ENCODE data around the gene CACNA2D3.

The CACNA2D3 gene

DNA sequence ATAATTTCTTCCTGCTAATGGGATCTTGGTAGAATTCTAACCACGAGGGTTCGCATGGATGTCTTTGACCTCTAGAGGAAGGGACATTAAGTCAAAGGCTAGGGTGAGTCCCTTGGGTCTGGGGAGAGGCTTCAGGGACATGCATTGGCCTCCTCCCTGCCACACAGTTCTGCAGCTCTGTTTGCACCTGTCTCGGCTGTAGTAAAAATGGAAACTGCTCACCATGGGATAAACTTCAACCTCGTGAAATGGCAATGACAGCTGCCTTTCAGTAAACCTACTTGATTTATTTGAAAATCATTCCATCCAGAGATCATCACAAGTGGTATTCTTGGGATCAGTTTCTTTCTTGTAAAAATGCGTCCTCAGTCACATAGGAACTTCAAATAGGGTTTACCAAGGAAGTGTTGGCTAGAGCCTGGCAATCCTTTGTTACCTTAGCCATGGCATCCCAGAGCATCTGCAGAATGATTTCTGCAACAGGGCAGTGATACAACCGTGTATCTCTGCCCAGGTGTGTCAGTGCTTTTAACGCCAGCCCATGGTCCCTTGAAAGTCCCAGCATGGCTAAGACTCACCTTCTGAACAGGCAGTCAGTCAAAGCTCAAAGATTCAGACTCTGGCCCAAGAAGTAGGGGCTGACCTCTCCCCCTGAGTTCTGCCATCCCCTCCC, 819.5 kb downstream of the CACNA2D3 start:
- Histone ChIP-seq H3K9me3 (ENCODE audit: control insufficient read depth in 2 of 2, low read length in 2 of 2) (no peaks in the 10 kb centered on the region), H3K27ac (ENCODE audit: low read length) (no peak overlapping the region), H3K4me1 (ENCODE audit: control insufficient read depth, insufficient read depth, low read length) (no peaks in the 10 kb centered on the region), H3K9ac (ENCODE audit: low read length in 2 of 2) (no peak overlapping the region), H3K36me3 (ENCODE audit: control insufficient read depth in 2 of 2, insufficient read depth in 2 of 2, low read length in 2 of 2) (no peaks in the 10 kb centered on the region), H3K27me3 (ENCODE audit: control insufficient read depth in 1 of 2, insufficient read depth in 2 of 2, low read length in 2 of 2) (no peaks in the 10 kb centered on the region), H3K4me3 (ENCODE audit: low read length in 2 of 2) (no peak overlapping the region)

DNA sequence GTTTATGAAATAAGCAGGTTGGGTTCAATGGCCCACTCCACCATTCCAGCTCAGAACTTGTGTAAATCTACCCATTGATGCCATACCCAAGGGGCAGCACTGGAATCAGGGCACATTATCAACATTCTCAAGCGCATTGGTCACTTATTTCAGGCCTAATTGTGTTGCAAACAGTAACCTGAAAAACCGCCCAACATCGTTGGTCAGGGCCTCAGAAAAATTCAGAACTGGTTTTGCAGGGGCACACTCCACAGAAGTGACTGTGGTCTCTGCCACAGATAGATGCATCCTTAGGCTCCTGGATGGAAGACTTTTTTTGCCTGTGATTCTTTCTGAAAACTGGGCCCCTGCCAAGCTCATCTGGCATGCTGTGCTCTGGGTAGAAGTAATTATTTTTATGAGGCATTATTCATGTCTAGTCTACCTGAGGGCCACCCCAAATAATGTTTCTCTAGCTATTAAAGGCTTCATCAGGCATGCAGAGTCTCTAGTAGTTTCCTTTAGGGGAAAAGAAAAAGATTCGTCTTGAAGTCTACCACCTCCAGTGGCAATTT, 827.2 kb downstream of the CACNA2D3 start:
- peaks cover 18% of the 10 kb centered on the region for H3K4me1 ChIP-seq (ENCODE audit: control insufficient read depth, insufficient read depth, low read length)
- no peak overlapping the region for H3K9ac ChIP-seq (ENCODE audit: low read length in 2 of 2)
- H3K27me3 ChIP-seq (ENCODE audit: control insufficient read depth in 1 of 2, insufficient read depth in 2 of 2, low read length in 2 of 2), result no peaks in the 10 kb centered on the region
- H3K4me3 ChIP-seq (ENCODE audit: low read length in 2 of 2), result no peak overlapping the region
- no peaks in the 10 kb centered on the region for H3K36me3 ChIP-seq (ENCODE audit: control insufficient read depth in 2 of 2, insufficient read depth in 2 of 2, low read length in 2 of 2)
- no peaks in the 10 kb centered on the region for H3K9me3 ChIP-seq (ENCODE audit: control insufficient read depth in 2 of 2, low read length in 2 of 2)
- H3K27ac ChIP-seq (ENCODE audit: low read length), result no peak overlapping the region

DNA sequence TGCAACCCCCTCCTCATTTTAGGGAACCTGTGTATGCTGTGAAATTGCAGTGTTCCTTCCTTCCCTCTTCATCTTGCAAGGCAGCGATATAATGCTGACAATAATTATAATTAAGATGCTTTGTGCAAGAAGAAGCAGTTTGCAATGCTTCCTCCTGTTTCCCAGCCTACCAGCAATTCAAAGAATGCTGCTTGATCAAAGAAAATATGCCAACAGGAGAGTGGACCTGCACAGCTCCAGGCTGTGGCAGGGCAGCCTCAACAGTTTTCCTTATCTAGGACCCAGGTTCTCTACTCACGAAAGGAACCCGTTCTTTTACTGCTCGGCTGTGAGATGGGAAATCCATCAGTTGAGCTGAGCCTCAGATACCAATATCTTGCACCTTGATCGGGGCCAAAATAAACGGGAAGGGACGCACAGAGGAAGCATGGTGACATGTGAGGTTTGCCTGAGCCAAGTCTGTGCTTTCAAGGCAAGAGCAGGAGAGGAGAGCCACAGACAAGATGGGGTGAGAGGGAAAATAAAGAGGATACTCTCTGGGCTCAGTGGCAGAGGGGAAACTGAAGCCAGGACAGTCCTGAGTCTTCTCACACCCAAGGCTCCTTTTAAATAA, 828.1 kb downstream of the CACNA2D3 start:
- H3K9ac ChIP-seq (ENCODE audit: low read length in 2 of 2), result no peak overlapping the region

DNA sequence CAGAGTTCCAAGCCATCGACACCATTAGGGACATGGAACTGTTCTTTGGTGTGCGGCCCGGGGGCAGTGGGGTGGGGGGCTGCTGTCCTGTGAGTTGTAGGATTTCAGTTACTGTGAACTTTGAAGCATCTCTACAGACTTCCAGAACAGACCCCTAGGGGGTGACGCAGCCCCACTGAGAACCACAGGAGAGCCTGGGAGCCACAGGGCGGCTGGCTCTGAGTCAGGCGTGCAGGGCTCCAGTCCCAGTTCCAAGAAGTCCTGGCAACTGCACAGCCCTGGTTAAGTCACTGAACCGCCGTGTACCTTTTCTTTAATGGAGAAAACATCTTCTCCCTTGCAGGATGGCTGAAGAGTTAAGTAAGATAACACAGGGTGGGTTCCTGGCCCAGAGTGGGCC, 829.1 kb downstream of the CACNA2D3 start:
- H3K27me3 ChIP-seq (ENCODE audit: control insufficient read depth in 1 of 2, insufficient read depth in 2 of 2, low read length in 2 of 2), result no peaks in the 10 kb centered on the region
- no peaks in the 10 kb centered on the region for H3K36me3 ChIP-seq (ENCODE audit: control insufficient read depth in 2 of 2, insufficient read depth in 2 of 2, low read length in 2 of 2)
- H3K9ac ChIP-seq (ENCODE audit: low read length in 2 of 2), result no peak overlapping the region
- no peaks in the 10 kb centered on the region for H3K9me3 ChIP-seq (ENCODE audit: control insufficient read depth in 2 of 2, low read length in 2 of 2)
- H3K27ac ChIP-seq (ENCODE audit: low read length), result no peak overlapping the region
- H3K4me1 ChIP-seq (ENCODE audit: control insufficient read depth, insufficient read depth, low read length), result peaks cover 18% of the 10 kb centered on the region
- H3K4me3 ChIP-seq (ENCODE audit: low read length in 2 of 2), result no peak overlapping the region

More for the DNA sequence above, 828.1 kb downstream of the CACNA2D3 start:
- peaks cover 18% of the 10 kb centered on the region for H3K4me1 ChIP-seq (ENCODE audit: control insufficient read depth, insufficient read depth, low read length)
- H3K36me3 ChIP-seq (ENCODE audit: control insufficient read depth in 2 of 2, insufficient read depth in 2 of 2, low read length in 2 of 2), result no peaks in the 10 kb centered on the region
- H3K4me3 ChIP-seq (ENCODE audit: low read length in 2 of 2), result no peak overlapping the region
- no peaks in the 10 kb centered on the region for H3K27me3 ChIP-seq (ENCODE audit: control insufficient read depth in 1 of 2, insufficient read depth in 2 of 2, low read length in 2 of 2)
- no peaks in the 10 kb centered on the region for H3K9me3 ChIP-seq (ENCODE audit: control insufficient read depth in 2 of 2, low read length in 2 of 2)
- H3K27ac ChIP-seq (ENCODE audit: low read length), result no peak overlapping the region

DNA sequence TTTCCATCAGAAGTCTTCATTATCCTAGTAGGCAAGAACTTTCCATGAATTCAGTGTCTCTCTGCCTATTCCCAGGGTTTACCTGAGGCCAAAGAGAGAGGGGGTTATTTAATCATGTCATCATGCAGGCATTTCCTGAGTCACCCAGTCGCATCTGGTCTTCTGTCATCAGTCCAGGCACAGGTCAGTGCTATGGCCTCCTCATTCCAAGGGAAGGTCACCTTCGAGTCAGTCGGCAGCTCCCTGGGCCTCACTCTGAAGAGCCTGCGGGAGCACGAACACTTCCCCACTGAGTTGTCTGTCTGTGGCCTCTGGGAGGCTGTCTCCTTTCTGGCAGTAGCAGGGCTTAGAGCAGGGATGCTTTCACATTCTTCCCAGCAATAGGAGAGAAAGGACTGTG, 831.7 kb downstream of the CACNA2D3 start:
- H3K9ac ChIP-seq (ENCODE audit: low read length in 2 of 2), result no peak overlapping the region
- H3K36me3 ChIP-seq (ENCODE audit: control insufficient read depth in 2 of 2, insufficient read depth in 2 of 2, low read length in 2 of 2), result no peaks in the 10 kb centered on the region
- no peak overlapping the region for H3K4me3 ChIP-seq (ENCODE audit: low read length in 2 of 2)
- no peaks in the 10 kb centered on the region for H3K9me3 ChIP-seq (ENCODE audit: control insufficient read depth in 2 of 2, low read length in 2 of 2)
- peaks cover 18% of the 10 kb centered on the region for H3K4me1 ChIP-seq (ENCODE audit: control insufficient read depth, insufficient read depth, low read length)
- H3K27ac ChIP-seq (ENCODE audit: low read length), result no peak overlapping the region
- H3K27me3 ChIP-seq (ENCODE audit: control insufficient read depth in 1 of 2, insufficient read depth in 2 of 2, low read length in 2 of 2), result no peaks in the 10 kb centered on the region

DNA sequence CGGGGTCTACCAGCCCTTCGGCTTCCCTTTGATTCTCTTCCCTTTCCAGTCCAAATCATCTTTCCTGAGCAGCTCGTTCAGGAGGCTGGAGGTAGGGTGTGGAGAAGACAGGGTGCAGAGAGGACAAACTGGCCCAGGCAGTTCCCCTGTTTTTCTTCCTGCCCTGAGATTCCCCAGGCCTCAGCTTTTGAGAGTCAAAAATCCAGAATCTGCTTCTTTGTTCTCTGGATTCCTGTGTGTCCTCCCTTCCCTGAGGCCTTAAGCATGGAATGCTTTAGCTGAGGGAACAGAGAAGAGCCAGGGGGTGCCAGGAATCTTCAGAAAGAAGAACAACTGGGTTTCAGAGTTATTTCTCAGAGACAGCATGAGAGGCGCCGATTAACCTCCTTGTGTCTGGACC, 832.2 kb downstream of the CACNA2D3 start:
- no peak overlapping the region for H3K4me3 ChIP-seq (ENCODE audit: low read length in 2 of 2)
- H3K36me3 ChIP-seq (ENCODE audit: control insufficient read depth in 2 of 2, insufficient read depth in 2 of 2, low read length in 2 of 2), result no peaks in the 10 kb centered on the region
- H3K27me3 ChIP-seq (ENCODE audit: control insufficient read depth in 1 of 2, insufficient read depth in 2 of 2, low read length in 2 of 2), result no peaks in the 10 kb centered on the region
- no peak overlapping the region for H3K9ac ChIP-seq (ENCODE audit: low read length in 2 of 2)
- H3K9me3 ChIP-seq (ENCODE audit: control insufficient read depth in 2 of 2, low read length in 2 of 2), result no peaks in the 10 kb centered on the region
- H3K27ac ChIP-seq (ENCODE audit: low read length), result no peak overlapping the region
- H3K4me1 ChIP-seq (ENCODE audit: control insufficient read depth, insufficient read depth, low read length), result peaks cover 18% of the 10 kb centered on the region

DNA sequence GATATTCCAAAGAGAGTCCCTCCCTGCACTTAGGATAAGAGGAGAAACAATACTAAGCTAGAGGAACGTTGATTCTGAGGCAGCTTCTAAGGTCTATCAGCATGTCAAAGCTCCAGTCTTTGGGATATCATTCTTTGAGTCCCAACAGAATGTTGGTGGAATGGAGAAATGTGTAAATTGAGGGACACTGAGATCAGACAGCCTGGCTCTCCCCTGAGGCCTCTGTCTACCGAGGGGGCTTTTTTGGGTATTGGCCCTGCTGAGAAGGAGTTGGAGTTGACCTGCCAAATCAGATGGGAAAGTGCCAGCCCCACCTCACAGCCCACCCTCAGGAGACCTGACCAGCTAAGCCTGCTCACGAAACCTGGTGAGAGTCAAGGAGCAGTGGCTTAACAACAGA, 833.1 kb downstream of the CACNA2D3 start:
- Histone ChIP-seq H3K36me3 (ENCODE audit: control insufficient read depth in 2 of 2, insufficient read depth in 2 of 2, low read length in 2 of 2) (no peaks in the 10 kb centered on the region), H3K9ac (ENCODE audit: low read length in 2 of 2) (no peak overlapping the region), H3K9me3 (ENCODE audit: control insufficient read depth in 2 of 2, low read length in 2 of 2) (no peaks in the 10 kb centered on the region), H3K4me1 (ENCODE audit: control insufficient read depth, insufficient read depth, low read length) (peaks cover 15% of the 10 kb centered on the region), H3K4me3 (ENCODE audit: low read length in 2 of 2) (no peak overlapping the region), H3K27me3 (ENCODE audit: control insufficient read depth in 1 of 2, insufficient read depth in 2 of 2, low read length in 2 of 2) (no peaks in the 10 kb centered on the region), H3K27ac (ENCODE audit: low read length) (no peak overlapping the region)

DNA sequence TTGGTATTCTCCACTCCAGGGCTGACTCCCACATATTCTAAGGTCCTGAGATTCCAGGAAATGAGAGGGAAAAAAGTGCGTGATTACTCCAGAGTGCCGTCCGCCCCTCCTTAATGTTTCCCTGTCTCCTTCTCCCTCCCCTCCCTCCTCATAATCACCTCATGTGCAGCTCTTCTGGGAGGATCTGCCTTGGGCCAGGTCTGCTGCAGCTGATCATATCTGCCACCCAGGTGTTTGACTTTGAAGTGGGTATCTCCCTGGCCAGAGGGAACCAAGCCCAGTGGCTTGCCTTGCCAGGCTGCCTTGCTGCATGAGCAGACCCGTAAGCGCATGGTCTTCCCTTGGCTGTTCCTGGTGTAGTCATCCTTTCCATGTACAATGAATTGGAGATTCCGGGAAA, 833.6 kb downstream of the CACNA2D3 start:
- Histone ChIP-seq H3K4me3 (ENCODE audit: low read length in 2 of 2) (no peak overlapping the region), H3K27me3 (ENCODE audit: control insufficient read depth in 1 of 2, insufficient read depth in 2 of 2, low read length in 2 of 2) (no peaks in the 10 kb centered on the region), H3K36me3 (ENCODE audit: control insufficient read depth in 2 of 2, insufficient read depth in 2 of 2, low read length in 2 of 2) (no peaks in the 10 kb centered on the region), H3K27ac (ENCODE audit: low read length) (no peak overlapping the region), H3K4me1 (ENCODE audit: control insufficient read depth, insufficient read depth, low read length) (peaks cover 12% of the 10 kb centered on the region), H3K9me3 (ENCODE audit: control insufficient read depth in 2 of 2, low read length in 2 of 2) (no peaks in the 10 kb centered on the region), H3K9ac (ENCODE audit: low read length in 2 of 2) (no peak overlapping the region)

DNA sequence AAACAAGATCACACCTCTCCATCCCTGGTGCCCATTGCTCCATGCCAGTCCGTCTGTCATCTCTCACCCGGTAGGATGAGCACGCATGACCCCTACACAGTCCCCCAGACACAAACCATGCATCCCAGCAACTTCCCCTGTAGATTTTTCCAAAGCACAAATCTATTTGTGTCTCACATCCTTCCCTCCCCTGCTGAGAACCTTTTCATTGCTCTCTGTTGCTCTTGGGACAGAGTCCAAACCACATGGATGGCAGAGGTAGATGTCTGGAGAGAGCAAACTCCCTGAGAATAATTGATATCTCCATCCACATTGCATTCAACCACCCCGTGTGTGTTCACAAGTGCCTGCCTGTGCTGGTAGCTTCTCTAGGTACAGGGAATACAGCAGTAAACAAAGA, 835.4 kb downstream of the CACNA2D3 start:
- no peaks in the 10 kb centered on the region for H3K36me3 ChIP-seq (ENCODE audit: control insufficient read depth in 2 of 2, insufficient read depth in 2 of 2, low read length in 2 of 2)
- no peak overlapping the region for H3K27ac ChIP-seq (ENCODE audit: low read length)
- H3K9me3 ChIP-seq (ENCODE audit: control insufficient read depth in 2 of 2, low read length in 2 of 2), result no peaks in the 10 kb centered on the region
- no peak overlapping the region for H3K4me3 ChIP-seq (ENCODE audit: low read length in 2 of 2)
- H3K9ac ChIP-seq (ENCODE audit: low read length in 2 of 2), result no peak overlapping the region
- peaks cover 4% of the 10 kb centered on the region for H3K4me1 ChIP-seq (ENCODE audit: control insufficient read depth, insufficient read depth, low read length)
- no peaks in the 10 kb centered on the region for H3K27me3 ChIP-seq (ENCODE audit: control insufficient read depth in 1 of 2, insufficient read depth in 2 of 2, low read length in 2 of 2)

DNA sequence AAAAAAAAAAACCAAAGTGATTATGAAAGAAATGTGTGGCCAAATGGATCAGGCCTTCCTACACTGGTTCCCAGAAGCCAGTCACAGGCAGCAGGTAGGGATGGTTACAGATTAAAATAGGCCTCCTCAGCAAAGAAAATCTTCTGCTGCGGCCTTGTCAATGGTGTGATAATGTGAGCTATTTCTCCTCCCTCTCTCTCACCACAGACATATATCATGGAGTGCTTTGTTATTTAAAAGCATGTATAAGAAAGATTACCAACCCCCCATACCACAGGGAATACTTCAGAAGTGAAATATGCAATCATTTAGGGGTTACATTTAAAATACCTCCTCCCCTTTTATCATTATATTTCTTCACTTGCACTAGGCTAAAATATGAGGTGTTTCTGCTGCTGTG, 837.7 kb downstream of the CACNA2D3 start:
- Histone ChIP-seq H3K9me3 (ENCODE audit: control insufficient read depth in 2 of 2, low read length in 2 of 2) (no peaks in the 10 kb centered on the region), H3K4me1 (ENCODE audit: control insufficient read depth, insufficient read depth, low read length) (no peaks in the 10 kb centered on the region), H3K27me3 (ENCODE audit: control insufficient read depth in 1 of 2, insufficient read depth in 2 of 2, low read length in 2 of 2) (no peaks in the 10 kb centered on the region), H3K9ac (ENCODE audit: low read length in 2 of 2) (no peak overlapping the region), H3K4me3 (ENCODE audit: low read length in 2 of 2) (no peak overlapping the region), H3K27ac (ENCODE audit: low read length) (no peak overlapping the region), H3K36me3 (ENCODE audit: control insufficient read depth in 2 of 2, insufficient read depth in 2 of 2, low read length in 2 of 2) (no peaks in the 10 kb centered on the region)

DNA sequence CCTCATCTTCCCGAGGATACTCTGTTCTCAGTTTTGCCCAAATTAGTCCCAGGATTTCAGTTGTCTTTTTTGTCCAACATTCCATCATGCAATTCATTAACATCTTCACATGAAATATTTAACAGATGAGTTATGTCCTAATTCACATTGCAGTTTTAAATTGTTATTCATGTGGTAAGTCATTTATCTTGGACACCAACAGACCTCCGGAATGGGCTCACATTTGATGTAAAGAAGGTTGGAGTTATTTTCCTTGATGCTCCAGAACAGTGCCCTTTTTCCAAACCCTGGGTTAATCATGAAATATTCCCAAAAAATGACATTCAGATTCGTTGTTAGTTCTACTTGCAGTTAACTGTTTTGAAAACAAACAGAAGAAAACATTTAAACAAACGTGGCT, 838.3 kb downstream of the CACNA2D3 start:
- Histone ChIP-seq H3K9me3 (ENCODE audit: control insufficient read depth in 2 of 2, low read length in 2 of 2) (no peaks in the 10 kb centered on the region), H3K36me3 (ENCODE audit: control insufficient read depth in 2 of 2, insufficient read depth in 2 of 2, low read length in 2 of 2) (no peaks in the 10 kb centered on the region), H3K27ac (ENCODE audit: low read length) (no peak overlapping the region), H3K9ac (ENCODE audit: low read length in 2 of 2) (no peak overlapping the region), H3K4me1 (ENCODE audit: control insufficient read depth, insufficient read depth, low read length) (no peaks in the 10 kb centered on the region), H3K4me3 (ENCODE audit: low read length in 2 of 2) (no peak overlapping the region), H3K27me3 (ENCODE audit: control insufficient read depth in 1 of 2, insufficient read depth in 2 of 2, low read length in 2 of 2) (no peaks in the 10 kb centered on the region)

Data from stomach smooth muscle (tissue), 2 donors.